Panc1 (cell line): Measurements from ENCODE around the gene LPAR4.

Experiments
- TF ChIP-seq, protein P1 (sequence below): fragments of 450-650 bp; IDR thresholded peaks from 2 replicates; pipeline ENCODE4 v1.5.1; 2017; ENCODE audit warnings: mild to moderate bottlenecking
- TF ChIP-seq, protein P2 (sequence below), 2 experiments: IDR thresholded peaks; 2 replicates each; pipeline ENCODE4 v1.6.1; 2011 to 2012; ENCODE audit warnings: low read depth in 2 of 2, control low read depth in 1 of 2, low read length in 1 of 2, mild to moderate bottlenecking in 1 of 2, moderate library complexity in 1 of 2; ENCODE audit not compliant: insufficient read depth in 1 of 2

DNA sequence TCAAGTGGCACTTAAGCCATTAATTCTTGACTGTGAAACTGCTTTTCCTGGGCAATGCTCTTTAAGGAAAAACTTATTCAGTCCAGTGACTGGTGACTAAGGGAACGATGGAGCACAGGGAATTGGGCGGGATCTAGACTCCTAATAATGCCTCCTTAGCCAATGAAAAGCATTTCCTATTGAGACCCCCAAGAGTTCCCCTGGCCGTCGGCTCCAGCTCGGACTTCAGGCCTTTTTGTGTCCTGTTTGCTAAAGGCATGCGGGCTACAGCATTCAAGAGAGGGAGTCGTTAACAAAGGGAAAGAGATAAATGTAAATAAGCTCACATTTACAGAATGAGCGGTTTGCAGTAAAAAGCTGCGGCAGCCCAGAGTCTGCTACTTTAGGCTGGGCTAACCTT, at the start of gene LPAR4:
- TF ChIP-seq, protein P1, sequence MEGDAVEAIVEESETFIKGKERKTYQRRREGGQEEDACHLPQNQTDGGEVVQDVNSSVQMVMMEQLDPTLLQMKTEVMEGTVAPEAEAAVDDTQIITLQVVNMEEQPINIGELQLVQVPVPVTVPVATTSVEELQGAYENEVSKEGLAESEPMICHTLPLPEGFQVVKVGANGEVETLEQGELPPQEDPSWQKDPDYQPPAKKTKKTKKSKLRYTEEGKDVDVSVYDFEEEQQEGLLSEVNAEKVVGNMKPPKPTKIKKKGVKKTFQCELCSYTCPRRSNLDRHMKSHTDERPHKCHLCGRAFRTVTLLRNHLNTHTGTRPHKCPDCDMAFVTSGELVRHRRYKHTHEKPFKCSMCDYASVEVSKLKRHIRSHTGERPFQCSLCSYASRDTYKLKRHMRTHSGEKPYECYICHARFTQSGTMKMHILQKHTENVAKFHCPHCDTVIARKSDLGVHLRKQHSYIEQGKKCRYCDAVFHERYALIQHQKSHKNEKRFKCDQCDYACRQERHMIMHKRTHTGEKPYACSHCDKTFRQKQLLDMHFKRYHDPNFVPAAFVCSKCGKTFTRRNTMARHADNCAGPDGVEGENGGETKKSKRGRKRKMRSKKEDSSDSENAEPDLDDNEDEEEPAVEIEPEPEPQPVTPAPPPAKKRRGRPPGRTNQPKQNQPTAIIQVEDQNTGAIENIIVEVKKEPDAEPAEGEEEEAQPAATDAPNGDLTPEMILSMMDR, result no peak
- TF ChIP-seq, protein P2, sequence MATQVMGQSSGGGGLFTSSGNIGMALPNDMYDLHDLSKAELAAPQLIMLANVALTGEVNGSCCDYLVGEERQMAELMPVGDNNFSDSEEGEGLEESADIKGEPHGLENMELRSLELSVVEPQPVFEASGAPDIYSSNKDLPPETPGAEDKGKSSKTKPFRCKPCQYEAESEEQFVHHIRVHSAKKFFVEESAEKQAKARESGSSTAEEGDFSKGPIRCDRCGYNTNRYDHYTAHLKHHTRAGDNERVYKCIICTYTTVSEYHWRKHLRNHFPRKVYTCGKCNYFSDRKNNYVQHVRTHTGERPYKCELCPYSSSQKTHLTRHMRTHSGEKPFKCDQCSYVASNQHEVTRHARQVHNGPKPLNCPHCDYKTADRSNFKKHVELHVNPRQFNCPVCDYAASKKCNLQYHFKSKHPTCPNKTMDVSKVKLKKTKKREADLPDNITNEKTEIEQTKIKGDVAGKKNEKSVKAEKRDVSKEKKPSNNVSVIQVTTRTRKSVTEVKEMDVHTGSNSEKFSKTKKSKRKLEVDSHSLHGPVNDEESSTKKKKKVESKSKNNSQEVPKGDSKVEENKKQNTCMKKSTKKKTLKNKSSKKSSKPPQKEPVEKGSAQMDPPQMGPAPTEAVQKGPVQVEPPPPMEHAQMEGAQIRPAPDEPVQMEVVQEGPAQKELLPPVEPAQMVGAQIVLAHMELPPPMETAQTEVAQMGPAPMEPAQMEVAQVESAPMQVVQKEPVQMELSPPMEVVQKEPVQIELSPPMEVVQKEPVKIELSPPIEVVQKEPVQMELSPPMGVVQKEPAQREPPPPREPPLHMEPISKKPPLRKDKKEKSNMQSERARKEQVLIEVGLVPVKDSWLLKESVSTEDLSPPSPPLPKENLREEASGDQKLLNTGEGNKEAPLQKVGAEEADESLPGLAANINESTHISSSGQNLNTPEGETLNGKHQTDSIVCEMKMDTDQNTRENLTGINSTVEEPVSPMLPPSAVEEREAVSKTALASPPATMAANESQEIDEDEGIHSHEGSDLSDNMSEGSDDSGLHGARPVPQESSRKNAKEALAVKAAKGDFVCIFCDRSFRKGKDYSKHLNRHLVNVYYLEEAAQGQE (IDR thresholded peaks at IDR 0.05; ENCODE audit: insufficient read depth in 1 of 2, low read depth in 2 of 2, low read length in 1 of 2), result no peak
